GM10248 (cell line): ENCODE measurements around the gene NDRG4.

Source experiments
- CTCF ChIA-PET: fragments of 300-600 bp; sonication (Branson Sonifier 250); formaldehyde crosslinking; extraction: SDS; loops from one replicate; lab custom pipeline; 2021; ENCODE audit warnings: antibody characterized with exemption; lab: Yijun Ruan, JAX
- POLR2A ChIA-PET: fragments of 350-650 bp; sonication (Branson Sonifier 250); formaldehyde crosslinking; extraction: SDS; loops from one replicate; lab custom pipeline; 2020; ENCODE audit warnings: antibody characterized with exemption; lab: Yijun Ruan, JAX
- DNase-seq: peaks from one replicate; pipeline ENCODE4 v3.0.0; 2012; ENCODE audit errors: extremely low spot score
- TF ChIP-seq, protein P1 (sequence below): IDR thresholded peaks from 2 replicates; pipeline ENCODE4 v1.5.1; 2012; ENCODE audit warnings: mild to moderate bottlenecking, low read depth; ENCODE audit errors: extremely low read depth, missing control alignments, control extremely low read depth

Gene NDRG4

DNA sequence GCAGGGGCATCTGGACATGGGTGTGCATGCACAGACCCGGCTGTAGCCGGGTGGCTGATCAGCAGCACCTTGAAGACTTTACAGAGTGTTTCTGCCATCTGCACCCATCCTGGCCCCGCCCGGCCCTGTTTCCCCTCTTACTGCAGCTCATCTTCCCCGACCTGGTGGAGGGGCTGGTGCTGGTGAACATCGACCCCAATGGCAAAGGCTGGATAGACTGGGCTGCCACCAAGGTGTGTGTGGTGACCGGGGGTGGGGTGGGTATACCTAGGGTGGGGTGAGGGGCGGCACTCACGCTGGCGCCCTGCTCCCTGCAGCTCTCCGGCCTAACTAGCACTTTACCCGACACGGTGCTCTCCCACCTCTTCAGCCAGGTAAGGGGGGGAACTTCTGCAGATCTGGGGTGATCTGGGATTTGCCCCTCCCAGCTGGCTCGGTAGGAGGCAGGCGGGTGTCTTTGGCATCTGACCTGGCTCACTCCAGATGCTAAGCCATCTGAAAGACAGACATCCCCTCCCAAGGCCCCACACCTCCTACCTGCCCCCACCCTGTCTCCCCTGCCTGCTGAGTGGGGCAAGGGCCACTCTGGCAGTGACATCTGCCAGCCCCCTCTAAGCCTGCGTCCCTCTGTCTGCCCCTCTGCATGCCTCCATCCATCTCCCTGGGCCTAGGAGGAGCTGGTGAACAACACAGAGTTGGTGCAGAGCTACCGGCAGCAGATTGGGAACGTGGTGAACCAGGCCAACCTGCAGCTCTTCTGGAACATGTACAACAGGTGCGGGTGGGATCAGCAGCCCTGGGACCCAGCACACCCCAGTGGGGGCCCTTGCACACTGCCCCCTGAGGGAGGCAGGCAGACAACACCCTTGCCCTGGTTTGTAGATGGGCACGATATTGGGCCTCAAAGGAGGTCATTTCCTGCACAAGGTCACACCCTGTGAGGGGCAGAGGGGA is 6.6 kb downstream of the NDRG4 start:
- CTCF ChIA-PET = interaction anchor here (0.6 to 1.8 kb wide), 5 partner anchors 19 to 442 kb away, joined by 3 to 6 read pairs (median 3); no protein-coding TSS in a partner anchor
- DNase-seq = peak; percentile 12
- POLR2A ChIA-PET = no interaction called here
- TF ChIP-seq, protein P1, sequence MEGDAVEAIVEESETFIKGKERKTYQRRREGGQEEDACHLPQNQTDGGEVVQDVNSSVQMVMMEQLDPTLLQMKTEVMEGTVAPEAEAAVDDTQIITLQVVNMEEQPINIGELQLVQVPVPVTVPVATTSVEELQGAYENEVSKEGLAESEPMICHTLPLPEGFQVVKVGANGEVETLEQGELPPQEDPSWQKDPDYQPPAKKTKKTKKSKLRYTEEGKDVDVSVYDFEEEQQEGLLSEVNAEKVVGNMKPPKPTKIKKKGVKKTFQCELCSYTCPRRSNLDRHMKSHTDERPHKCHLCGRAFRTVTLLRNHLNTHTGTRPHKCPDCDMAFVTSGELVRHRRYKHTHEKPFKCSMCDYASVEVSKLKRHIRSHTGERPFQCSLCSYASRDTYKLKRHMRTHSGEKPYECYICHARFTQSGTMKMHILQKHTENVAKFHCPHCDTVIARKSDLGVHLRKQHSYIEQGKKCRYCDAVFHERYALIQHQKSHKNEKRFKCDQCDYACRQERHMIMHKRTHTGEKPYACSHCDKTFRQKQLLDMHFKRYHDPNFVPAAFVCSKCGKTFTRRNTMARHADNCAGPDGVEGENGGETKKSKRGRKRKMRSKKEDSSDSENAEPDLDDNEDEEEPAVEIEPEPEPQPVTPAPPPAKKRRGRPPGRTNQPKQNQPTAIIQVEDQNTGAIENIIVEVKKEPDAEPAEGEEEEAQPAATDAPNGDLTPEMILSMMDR = no peak

DNA sequence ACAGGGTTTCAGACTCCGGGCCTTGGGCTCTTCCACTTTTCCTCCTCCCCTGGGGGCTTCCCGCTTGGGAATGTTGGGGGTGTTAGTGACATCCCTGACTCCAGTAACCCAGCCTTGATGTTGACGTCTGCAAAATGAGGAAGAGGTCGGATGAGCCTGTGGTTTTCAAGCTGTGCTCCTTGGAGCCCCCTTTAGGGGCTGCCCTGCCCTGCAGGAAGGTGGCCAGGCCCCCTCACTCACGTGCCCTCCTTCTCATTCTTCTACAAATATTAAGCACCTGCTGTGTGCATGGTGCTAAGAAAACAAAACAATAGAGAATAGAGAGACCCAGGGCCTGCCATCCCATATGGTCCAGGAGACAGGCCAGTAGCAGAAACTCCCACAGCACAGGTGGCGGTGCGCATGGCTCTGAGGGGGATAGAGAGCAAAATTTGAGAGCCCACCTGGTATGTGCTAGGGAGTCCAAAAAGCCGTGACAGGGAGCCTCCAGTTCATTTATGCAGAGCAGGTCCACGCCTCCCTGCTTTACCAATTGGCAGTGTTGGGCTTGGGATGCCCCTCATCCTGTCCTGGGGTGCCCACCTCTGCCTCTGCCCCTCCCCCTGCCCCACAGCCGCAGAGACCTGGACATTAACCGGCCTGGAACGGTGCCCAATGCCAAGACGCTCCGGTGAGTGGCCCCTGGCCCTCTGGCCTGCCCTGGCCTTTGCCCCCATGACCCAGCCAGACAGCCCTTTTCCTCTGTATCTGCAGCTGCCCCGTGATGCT is 7.4 kb downstream of the NDRG4 start:
- POLR2A ChIA-PET = no interaction called here
- CTCF ChIA-PET = interaction anchor here (1.8 kb wide), 1 partner anchor 154 kb away, joined by 6 read pairs; no protein-coding TSS in a partner anchor
- TF ChIP-seq, protein P1 = no peak
- DNase-seq = no peak

GRCh38 chr16:58507963-58508670 is 8.2 kb downstream of the NDRG4 start:
- ChIA-PET CTCF (interaction anchor here (1.6 kb wide), 1 partner anchor 153 kb away, joined by 6 read pairs; no protein-coding TSS in a partner anchor), POLR2A (no interaction called here)
- no peak for DNase-seq
- TF ChIP-seq, protein P1 = no peak

DNA sequence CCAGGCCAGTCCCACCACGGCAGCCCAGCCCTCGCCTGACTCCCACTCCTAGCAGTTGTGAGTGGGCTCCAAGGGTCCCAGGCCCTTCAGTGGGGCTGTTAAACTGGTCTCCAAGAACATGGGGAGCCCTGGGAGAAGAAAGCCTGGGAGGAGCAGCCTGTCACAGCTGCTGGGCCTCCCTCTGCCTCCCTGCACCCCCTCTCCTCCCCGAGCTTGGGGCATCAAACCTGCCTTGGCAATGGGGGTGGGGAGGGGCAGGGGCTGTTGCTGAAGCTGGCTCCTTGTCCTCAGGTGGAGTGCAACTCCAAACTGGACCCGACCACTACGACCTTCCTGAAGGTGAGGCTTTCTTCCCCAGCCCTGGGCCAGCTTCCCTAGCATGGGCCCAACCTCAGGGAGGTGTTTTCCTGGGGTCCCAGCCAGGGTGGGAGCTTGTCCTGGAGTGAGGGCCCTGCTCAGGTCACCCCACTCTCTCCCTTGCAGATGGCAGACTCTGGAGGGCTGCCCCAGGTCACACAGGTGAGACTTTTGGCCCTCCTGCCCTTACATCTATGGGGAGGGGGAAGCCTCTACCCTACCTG is 8.8 kb downstream of the NDRG4 start:
- CTCF ChIA-PET = interaction anchor here (1.6 kb wide), 1 partner anchor 153 kb away, joined by 6 read pairs; no protein-coding TSS in a partner anchor
- POLR2A ChIA-PET = no interaction called here
- no peak for DNase-seq
- TF ChIP-seq, protein P1 = no peak

GRCh38 chr16:58509256-58510096 is 9.5 kb downstream of the NDRG4 start:
- ChIA-PET POLR2A (no interaction called here), CTCF (interaction anchor here (1.0 to 1.6 kb wide), 4 partner anchors 10 to 152 kb away, joined by 3 to 6 read pairs (median 4); partner anchors contain the start of gene NDRG4)
- TF ChIP-seq, protein P1 = no peak
- no peak for DNase-seq
